HFF-Myc (cell line): ENCODE measurements around the gene SAMHD1.
"Not testable (repeated sequence)": the region's sequence is repeated elsewhere in the genome, so short reads cannot be mapped to it uniquely, and the experiment has no call there.

Experiments used
- DNase-seq: peaks from one replicate; pipeline ENCODE4 v3.0.0-alpha.2; 2011; ENCODE audit warnings: low read depth; ENCODE audit errors: extremely low read depth
- H3K4me3 ChIP-seq: replicated peaks from 2 replicates; pipeline ENCODE4 v1.5.1; 2011; ENCODE audit warnings: low read depth, mild to moderate bottlenecking, control low read depth, low read length
- CTCF ChIP-seq: IDR thresholded peaks from 2 replicates; pipeline ENCODE4 v1.5.1; 2012; ENCODE audit warnings: mild to moderate bottlenecking, low read depth, low read length, control low read depth; ENCODE audit errors: missing control alignments

SAMHD1 gene

GRCh38 chr20:36881331-36881730, 70.2 kb downstream of the SAMHD1 start:
- no peak for TF ChIP-seq CTCF
- H3K4me3 ChIP-seq: no peak overlapping the region
- DNase-seq: no peak

- TF ChIP-seq CTCF: no peak
- DNase-seq: no peak
- no peak overlapping the region for H3K4me3 ChIP-seq
Measured at GRCh38 chr20:36880741-36881250, 70.7 kb downstream of the SAMHD1 start.

GRCh38 chr20:36878941-36879340, 72.6 kb downstream of the SAMHD1 start:
- H3K4me3 ChIP-seq: no peak overlapping the region
- no peak for DNase-seq
- TF ChIP-seq CTCF: no peak

- no peak for DNase-seq
- no peak overlapping the region for H3K4me3 ChIP-seq
- no peak for TF ChIP-seq CTCF
Measured at GRCh38 chr20:36876473-36876833, 75.1 kb downstream of the SAMHD1 start.

- no peak for DNase-seq
- H3K4me3 ChIP-seq: no peak within 1 kb of the TSS
- TF ChIP-seq CTCF: no peak
Measured at GRCh38 chr20:36875702-36876472, 75.6 kb downstream of the SAMHD1 start, which contains the start of gene TLDC2. Gene TLDC2, plus strand, starts transcription at chr20:36876138. Its CDS starts 37 bp downstream, at chr20:36876175.

- DNase-seq, H3K4me3 ChIP-seq: not testable (repeated sequence)
Measured at GRCh38 chr20:36875093-36875492, 76.4 kb downstream of the SAMHD1 start.

GRCh38 chr20:36873498-36874189, 77.9 kb downstream of the SAMHD1 start:
- DNase-seq: no peak
- TF ChIP-seq CTCF: no peak
- H3K4me3 ChIP-seq: no peak overlapping the region
